Common myeloid progenitor, CD34-positive (primary cell): ENCODE measurements around the gene MTAP.
A peak's percentile ranks its signal among the peaks of the same experiment; 100 is the strongest.

Experiments
- CTCF ChIA-PET: fragments of 350-600 bp; sonication (Branson Sonifier 250); formaldehyde crosslinking; loops from one replicate; lab custom pipeline; 2021; ENCODE audit warnings: antibody characterized with exemption; lab: Charles Lee
- POLR2A ChIA-PET: fragments of 350-600 bp; sonication (Branson Sonifier 250); formaldehyde crosslinking; loops from one replicate; lab custom pipeline; 2021; ENCODE audit warnings: antibody characterized with exemption; lab: Charles Lee
- DNase-seq, 3 donors: peaks; one replicate each; pipeline versions ENCODE4 v3.0.0 to v3.0.0-alpha.2; 2013
- H3K27ac ChIP-seq, 2 experiments: 1 replicate in 1 of 2; 2 replicates in 1 of 2; pipeline ENCODE4 v1.7.0; 2013; ENCODE audit warnings: inconsistent platforms in 2 of 2, low read length in 2 of 2, mild to moderate bottlenecking in 2 of 2, low read depth in 1 of 2, moderate library complexity in 1 of 2; ENCODE audit not compliant: severe bottlenecking in 2 of 2, insufficient read depth in 1 of 2, poor library complexity in 1 of 2
- H3K27me3 ChIP-seq, 5 experiments: replicated peaks in 2 of 5; 1 replicate in 3 of 5; 2 replicates in 2 of 5; pipeline versions ENCODE4 v1.6.1 to v1.7.0; 2013; ENCODE audit warnings: low read length in 4 of 5, mild to moderate bottlenecking in 2 of 5, moderate library complexity in 2 of 5, inconsistent platforms in 1 of 5; ENCODE audit not compliant: insufficient read depth in 5 of 5, control insufficient read depth in 4 of 5
- H3K36me3 ChIP-seq, 4 experiments: 1 replicate in 2 of 4; 2 replicates in 2 of 4; pipeline versions ENCODE4 v1.6.1 to v1.7.0; 2013; ENCODE audit warnings: low read length in 3 of 4, control low read depth in 1 of 4, mild to moderate bottlenecking in 1 of 4; ENCODE audit not compliant: control insufficient read depth in 4 of 4, insufficient read depth in 4 of 4
- H3K4me1 ChIP-seq, 4 experiments: 1 replicate in 3 of 4; 2 replicates in 1 of 4; pipeline versions ENCODE4 v1.6.1 to v1.7.1; 2013; ENCODE audit warnings: low read length in 3 of 4, mild to moderate bottlenecking in 3 of 4, control low read depth in 1 of 4, inconsistent platforms in 1 of 4, moderate library complexity in 1 of 4; ENCODE audit not compliant: control insufficient read depth in 4 of 4, insufficient read depth in 4 of 4; ENCODE audit errors: control extremely low read depth in 1 of 4
- H3K4me3 ChIP-seq, 7 experiments: 1 replicate in 4 of 7; 2 replicates in 3 of 7; pipeline versions ENCODE4 v1.5.1 to v1.7.0; 2013; ENCODE audit warnings: mild to moderate bottlenecking in 7 of 7, low read length in 6 of 7, moderate library complexity in 6 of 7, inconsistent platforms in 2 of 7, low read depth in 2 of 7, control low read depth in 1 of 7; ENCODE audit not compliant: insufficient read depth in 4 of 7, control insufficient read depth in 1 of 7; ENCODE audit errors: extremely low read depth in 1 of 7
- H3K9me3 ChIP-seq, 5 experiments: 1 replicate in 4 of 5; 2 replicates in 1 of 5; pipeline versions ENCODE4 v1.6.1 to v1.7.1; 2013; ENCODE audit warnings: low read length in 4 of 5, mild to moderate bottlenecking in 2 of 5, inconsistent platforms in 1 of 5, low read depth in 1 of 5, moderate library complexity in 1 of 5; ENCODE audit not compliant: control insufficient read depth in 4 of 5, insufficient read depth in 2 of 5; ENCODE audit errors: control extremely low read depth in 1 of 5
- WGBS: methylation state at CpG from one replicate; pipeline ENCODE4 v1.1.5; 2013; ENCODE audit not compliant: insufficient coverage; 5-methylcytosine and 5-hydroxymethylcytosine counted together

MTAP gene

DNA sequence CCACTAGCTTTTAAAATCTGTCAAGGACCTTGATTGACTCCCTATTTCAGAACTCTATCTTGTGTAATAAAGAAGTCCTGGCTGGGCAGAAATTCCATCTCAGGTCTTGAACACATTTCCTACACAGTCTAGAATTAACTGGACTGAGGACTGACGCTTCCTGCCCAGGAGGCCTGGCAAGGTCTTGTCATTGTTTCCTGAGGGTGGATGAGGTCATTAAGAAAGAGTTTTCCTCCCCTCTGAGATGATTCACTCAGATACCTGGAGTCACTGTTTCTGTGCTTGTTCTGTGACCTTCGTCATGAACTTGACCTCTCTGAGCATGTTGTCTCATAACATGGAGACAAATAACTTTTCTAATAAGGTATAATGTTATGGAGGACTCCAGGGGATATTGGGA, 10.0 kb downstream of the MTAP start:
- H3K36me3 ChIP-seq = peaks cover 14 to 68% (median 39%) of the 10 kb centered on the region in 4 experiments
- no peaks in the 10 kb centered on the region for H3K27me3 ChIP-seq
- peaks cover 2 to 7% (median 3%) of the 10 kb centered on the region in 4 experiments for H3K4me1 ChIP-seq
- H3K9me3 ChIP-seq = no peaks in the 10 kb centered on the region
- WGBS = 88% methylated on average over 1 of the region's 2 CpGs
- DNase-seq = no peak
- ChIA-PET CTCF (interaction anchor here (0.6 to 4.1 kb wide), 11 partner anchors 10 to 640 kb away, joined by 3 to 34 read pairs (median 11); partner anchors contain the start of genes CDKN2B and MTAP), POLR2A (no interaction called here)
- no peak overlapping the region for H3K27ac ChIP-seq
- H3K4me3 ChIP-seq = no peak overlapping the region

DNA sequence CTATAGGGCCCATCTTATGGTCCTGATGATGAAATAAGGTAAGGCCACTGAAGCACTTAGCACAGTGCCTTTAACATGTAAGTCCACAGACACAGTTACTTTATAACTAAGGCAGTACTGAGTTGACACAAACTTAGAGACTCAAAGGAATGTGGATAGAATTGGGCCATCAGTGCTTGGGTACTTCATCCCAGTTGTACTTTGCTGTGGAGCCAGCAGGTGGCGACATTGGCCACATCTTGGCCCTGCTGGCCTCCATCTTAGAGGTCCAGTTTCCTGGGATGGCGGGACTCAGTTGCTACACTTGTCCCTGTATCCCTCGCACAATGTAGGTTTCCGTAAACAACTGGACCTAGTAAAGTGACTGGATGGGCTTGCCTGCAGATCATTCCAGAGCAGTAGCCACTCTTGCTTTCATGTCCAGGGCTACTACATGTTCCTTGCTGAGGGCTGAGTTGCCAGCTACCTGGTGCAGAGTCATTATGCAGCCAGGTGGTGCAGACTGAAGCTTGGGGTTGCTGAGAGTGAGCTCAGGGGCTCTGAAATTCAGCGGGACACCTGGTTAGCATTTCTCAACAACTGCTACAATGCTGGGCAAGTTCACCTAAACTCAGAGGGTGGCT, 10.6 kb downstream of the MTAP start:
- Histone ChIP-seq H3K9me3 (no peaks in the 10 kb centered on the region), H3K36me3 (peaks cover 20 to 69% (median 43%) of the 10 kb centered on the region in 4 experiments), H3K27me3 (no peaks in the 10 kb centered on the region), H3K4me3 (no peak overlapping the region), H3K27ac (no peak overlapping the region), H3K4me1 (peaks cover 2 to 7% (median 3%) of the 10 kb centered on the region in 4 experiments)
- ChIA-PET POLR2A (no interaction called here), CTCF (interaction anchor here (0.8 to 4.1 kb wide), 23 partner anchors 11 to 643 kb away, joined by 3 to 34 read pairs (median 5); partner anchors contain the start of genes CDKN2A, CDKN2B, CDKN2B-AS1 and MTAP)
- peak; percentile 40 to 62 (median 55) for DNase-seq
- WGBS = 64% methylated on average over 5 of the region's 5 CpGs

DNA sequence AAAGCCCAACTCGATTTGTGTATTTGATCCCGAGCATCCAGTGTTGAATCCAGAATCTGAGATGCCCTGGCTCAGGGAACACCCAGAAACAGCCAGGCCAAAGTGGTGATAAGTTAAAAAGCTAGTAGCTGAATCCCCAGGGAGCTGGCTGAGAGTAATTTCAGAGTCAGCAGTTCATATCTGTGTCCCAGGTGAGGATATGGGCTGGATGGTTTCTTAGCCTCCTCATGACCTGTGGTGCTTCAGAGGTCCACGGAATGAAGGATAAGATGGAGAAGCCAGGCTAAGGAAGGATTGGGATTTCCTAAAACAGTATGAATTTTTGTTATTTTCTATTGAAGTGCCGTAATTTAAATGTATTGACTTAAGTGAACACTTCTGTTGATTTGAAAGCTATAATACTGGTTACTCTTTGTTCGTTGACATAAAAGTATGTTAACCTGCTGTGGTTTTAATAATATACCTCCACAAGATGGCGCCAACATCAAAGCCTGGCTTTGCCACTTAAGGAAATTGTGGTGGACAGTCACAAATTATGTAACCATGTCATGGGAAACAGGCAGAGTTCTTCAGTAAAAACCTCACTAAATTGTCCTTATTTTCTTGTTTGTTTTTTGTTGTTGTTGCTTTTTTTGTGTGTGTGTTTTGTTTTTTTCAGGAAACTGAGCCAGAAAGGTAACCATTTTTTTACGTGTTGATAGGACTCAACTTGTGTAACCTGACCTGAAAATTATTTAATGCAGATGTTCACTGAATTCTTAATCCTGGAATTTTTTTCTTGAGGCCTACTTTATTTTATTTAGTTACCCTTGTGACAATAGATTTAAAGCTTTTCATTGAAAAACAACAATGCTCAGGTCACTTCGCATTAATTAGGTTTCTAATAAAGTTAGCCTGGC, 11.4 kb downstream of the MTAP start:
- Histone ChIP-seq H3K36me3 (peaks cover 23 to 73% (median 45%) of the 10 kb centered on the region in 4 experiments), H3K9me3 (peaks cover 0 to under 1% (median 0%) of the 10 kb centered on the region in 5 experiments), H3K27ac (no peak overlapping the region), H3K4me1 (peaks cover 2 to 7% (median 3%) of the 10 kb centered on the region in 4 experiments), H3K27me3 (no peaks in the 10 kb centered on the region), H3K4me3 (no peak overlapping the region)
- DNase-seq = peak; percentile 84 to 92 (median 91)
- CTCF ChIA-PET = interaction anchor here (0.8 to 4.1 kb wide), 24 partner anchors 8 to 643 kb away, joined by 3 to 34 read pairs (median 4); partner anchors contain the start of genes CDKN2A, CDKN2B, CDKN2B-AS1 and MTAP
- POLR2A ChIA-PET = no interaction called here
- WGBS = 90% methylated on average over 5 of the region's 8 CpGs

DNA sequence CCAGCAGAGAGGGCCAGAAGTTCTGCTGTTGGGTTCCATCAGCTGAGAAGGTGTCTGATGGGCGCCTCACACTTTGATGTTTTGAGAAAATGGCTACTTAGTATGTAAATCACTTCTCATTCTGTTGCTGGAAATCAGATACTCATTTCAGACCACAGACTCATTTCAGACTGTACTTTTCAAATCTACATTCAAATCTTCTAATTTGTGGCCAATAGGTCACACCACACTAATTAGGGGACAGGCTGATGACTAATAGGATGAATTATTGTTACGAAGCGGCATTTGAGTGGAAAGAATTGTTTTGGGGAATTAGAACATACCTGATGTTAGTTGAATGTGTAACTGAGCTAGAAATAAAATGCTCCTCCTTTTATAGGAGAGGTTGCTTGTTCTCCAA, 13.2 kb downstream of the MTAP start:
- no peak overlapping the region for H3K4me3 ChIP-seq

DNA sequence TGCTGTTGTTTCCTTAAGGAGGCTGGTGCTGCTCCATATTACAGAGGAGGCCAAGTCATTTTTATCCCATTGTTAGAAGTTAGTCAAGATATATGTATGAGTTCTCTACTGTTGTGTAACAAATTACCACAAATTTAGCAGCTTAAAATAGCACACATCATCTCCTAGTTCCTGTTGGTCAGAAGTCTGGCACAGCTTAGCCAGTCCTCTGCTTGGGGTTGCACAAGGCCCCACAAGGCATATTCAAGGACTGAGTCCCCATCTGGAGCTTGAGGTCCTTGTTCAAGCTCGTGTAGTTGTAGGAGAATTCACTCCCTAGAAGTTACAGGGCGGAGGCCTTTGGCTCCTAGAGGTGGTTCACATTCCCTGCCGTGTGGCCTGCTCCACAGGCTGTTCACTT, 14.7 kb downstream of the MTAP start:
- CTCF ChIA-PET = interaction anchor here (0.6 to 1.9 kb wide), 4 partner anchors 10 to 421 kb away, joined by 3 to 6 read pairs (median 4); partner anchors contain the start of gene CDKN2B
- Histone ChIP-seq H3K4me3 (no peak overlapping the region), H3K27ac (no peak overlapping the region), H3K4me1 (peaks cover 2 to 7% (median 3%) of the 10 kb centered on the region in 4 experiments), H3K9me3 (peaks cover 0 to 7% (median 2%) of the 10 kb centered on the region in 5 experiments), H3K27me3 (no peaks in the 10 kb centered on the region), H3K36me3 (peaks cover 25 to 45% (median 33%) of the 10 kb centered on the region in 4 experiments)
- POLR2A ChIA-PET = no interaction called here
- no peak for DNase-seq
- whole genome bisulfite sequencing = 90% methylated on average over 3 of the region's 3 CpGs

More for the DNA sequence above, 13.2 kb downstream of the MTAP start:
- Histone ChIP-seq H3K36me3 (peaks cover 28 to 60% (median 39%) of the 10 kb centered on the region in 4 experiments), H3K9me3 (peaks cover 0 to 7% (median 2%) of the 10 kb centered on the region in 5 experiments), H3K4me1 (peaks cover 2 to 7% (median 3%) of the 10 kb centered on the region in 4 experiments), H3K27me3 (no peaks in the 10 kb centered on the region), H3K27ac (no peak overlapping the region)
- DNase-seq = no peak
- ChIA-PET POLR2A (no interaction called here), CTCF (interaction anchor here (1.0 to 1.9 kb wide), 3 partner anchors 9 to 155 kb away, joined by 3 to 4 read pairs (median 3); no protein-coding TSS in a partner anchor)
- 100% methylated on average over 1 of the region's 3 CpGs for WGBS

DNA sequence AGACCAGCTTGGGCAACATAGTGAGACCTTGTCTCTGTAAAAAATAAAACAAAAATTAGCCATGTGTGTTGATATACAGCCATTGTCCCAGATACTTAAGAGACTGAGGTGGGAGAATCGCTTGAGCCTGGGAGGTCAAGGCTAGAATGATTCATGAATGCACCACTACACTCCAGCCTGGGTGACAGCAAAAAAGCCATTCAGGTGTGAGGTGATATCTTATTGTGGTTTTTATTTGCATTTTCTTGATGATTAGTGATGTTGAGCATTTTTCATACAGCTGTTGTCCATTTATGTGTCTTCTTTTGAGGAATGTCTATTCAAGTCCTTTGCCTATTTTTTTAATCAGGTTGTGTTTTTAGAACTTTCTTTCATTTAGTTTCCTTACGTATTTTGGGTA, 23.2 kb downstream of the MTAP start:
- WGBS = 100% methylated on average over 1 of the region's 2 CpGs
- no peak for DNase-seq
- Histone ChIP-seq H3K27ac (no peak overlapping the region), H3K36me3 (peaks cover 13 to 63% (median 37%) of the 10 kb centered on the region in 4 experiments), H3K27me3 (no peaks in the 10 kb centered on the region), H3K4me3 (no peak overlapping the region), H3K9me3 (peaks cover 0 to 6% (median 3%) of the 10 kb centered on the region in 5 experiments), H3K4me1 (no peaks in the 10 kb centered on the region)
- ChIA-PET CTCF (interaction anchor here (1.4 kb wide), 1 partner anchor 11 kb away, joined by 3 read pairs; no protein-coding TSS in a partner anchor), POLR2A (no interaction called here)
